Measurements from ENCODE around the gene LBR. TPM values are rescaled to one million over a fixed set of nuclear protein-coding genes. Genes with fewer than 3 reads are reported as not detected.

The LBR gene
- total and polyA plus RNA-seq, 2 experiments from 2014 or later: 50.6 to 91.3 TPM

GRCh38 chr1:225451340-225451739 lies 23.5 kb upstream of the LBR start:
- Histone ChIP-seq H4K20me1 (replicated peaks; ENCODE audit: insufficient read depth) (no peaks in the 10 kb centered on the region), H3K4me3 (no peak overlapping the region), H3K27me3 (ENCODE audit: insufficient read depth) (no peaks in the 10 kb centered on the region), H3K4me1 (ENCODE audit: insufficient read depth) (peaks cover 10% of the 10 kb centered on the region), H2AFZ (peak overlapping the region; percentile 81; the same call in 1 of the 2 replicates), H3K27ac (ENCODE audit: low read depth) (no peak overlapping the region), H3K4me2 (no peak overlapping the region), H3F3A (replicated peaks; ENCODE audit: low read depth) (no peaks in the 10 kb centered on the region), H3K9me2 (ENCODE audit: insufficient read depth) (no peaks in the 10 kb centered on the region), H3K36me3 (ENCODE audit: insufficient read depth) (no peaks in the 10 kb centered on the region), H3K79me2 (replicated peaks; ENCODE audit: insufficient read depth) (no peaks in the 10 kb centered on the region)
- DNase-seq (ENCODE audit: low spot score) (no peak), ATAC-seq (no peak)
- Mint-ChIP-seq H3K4me1 (peaks cover 17% of the 10 kb centered on the region), H3K27me3 (ENCODE audit: insufficient read depth, low read depth, poor library complexity) (peaks cover 5% of the 10 kb centered on the region), H3K9me3 (peaks cover 3% of the 10 kb centered on the region; the same call in 2 of the 3 replicates), H3K27ac (no peak overlapping the region), H3K4me3 (no peak overlapping the region), H3K36me3 (ENCODE audit: low read depth) (no peaks in the 10 kb centered on the region)
- no peak for TF ChIP-seq ZNF331 (CRISPR knock-in tag; IDR thresholded peaks at IDR 0.05; ENCODE audit: low read depth)
- no peak for TF ChIP-seq JUNB (IDR thresholded peaks at IDR 0.05; ENCODE audit: unreplicated experiment)
- no peak for TF ChIP-seq POLR2AphosphoS5 (IDR thresholded peaks at IDR 0.05; ENCODE audit: low read depth)
- no peak for TF ChIP-seq EZH2 (IDR thresholded peaks at IDR 0.05; ENCODE audit: low read depth, unreplicated experiment)
- no peak for TF ChIP-seq STAT1 (IDR thresholded peaks at IDR 0.05; ENCODE audit: unreplicated experiment)
- TF ChIP-seq, protein P1, sequence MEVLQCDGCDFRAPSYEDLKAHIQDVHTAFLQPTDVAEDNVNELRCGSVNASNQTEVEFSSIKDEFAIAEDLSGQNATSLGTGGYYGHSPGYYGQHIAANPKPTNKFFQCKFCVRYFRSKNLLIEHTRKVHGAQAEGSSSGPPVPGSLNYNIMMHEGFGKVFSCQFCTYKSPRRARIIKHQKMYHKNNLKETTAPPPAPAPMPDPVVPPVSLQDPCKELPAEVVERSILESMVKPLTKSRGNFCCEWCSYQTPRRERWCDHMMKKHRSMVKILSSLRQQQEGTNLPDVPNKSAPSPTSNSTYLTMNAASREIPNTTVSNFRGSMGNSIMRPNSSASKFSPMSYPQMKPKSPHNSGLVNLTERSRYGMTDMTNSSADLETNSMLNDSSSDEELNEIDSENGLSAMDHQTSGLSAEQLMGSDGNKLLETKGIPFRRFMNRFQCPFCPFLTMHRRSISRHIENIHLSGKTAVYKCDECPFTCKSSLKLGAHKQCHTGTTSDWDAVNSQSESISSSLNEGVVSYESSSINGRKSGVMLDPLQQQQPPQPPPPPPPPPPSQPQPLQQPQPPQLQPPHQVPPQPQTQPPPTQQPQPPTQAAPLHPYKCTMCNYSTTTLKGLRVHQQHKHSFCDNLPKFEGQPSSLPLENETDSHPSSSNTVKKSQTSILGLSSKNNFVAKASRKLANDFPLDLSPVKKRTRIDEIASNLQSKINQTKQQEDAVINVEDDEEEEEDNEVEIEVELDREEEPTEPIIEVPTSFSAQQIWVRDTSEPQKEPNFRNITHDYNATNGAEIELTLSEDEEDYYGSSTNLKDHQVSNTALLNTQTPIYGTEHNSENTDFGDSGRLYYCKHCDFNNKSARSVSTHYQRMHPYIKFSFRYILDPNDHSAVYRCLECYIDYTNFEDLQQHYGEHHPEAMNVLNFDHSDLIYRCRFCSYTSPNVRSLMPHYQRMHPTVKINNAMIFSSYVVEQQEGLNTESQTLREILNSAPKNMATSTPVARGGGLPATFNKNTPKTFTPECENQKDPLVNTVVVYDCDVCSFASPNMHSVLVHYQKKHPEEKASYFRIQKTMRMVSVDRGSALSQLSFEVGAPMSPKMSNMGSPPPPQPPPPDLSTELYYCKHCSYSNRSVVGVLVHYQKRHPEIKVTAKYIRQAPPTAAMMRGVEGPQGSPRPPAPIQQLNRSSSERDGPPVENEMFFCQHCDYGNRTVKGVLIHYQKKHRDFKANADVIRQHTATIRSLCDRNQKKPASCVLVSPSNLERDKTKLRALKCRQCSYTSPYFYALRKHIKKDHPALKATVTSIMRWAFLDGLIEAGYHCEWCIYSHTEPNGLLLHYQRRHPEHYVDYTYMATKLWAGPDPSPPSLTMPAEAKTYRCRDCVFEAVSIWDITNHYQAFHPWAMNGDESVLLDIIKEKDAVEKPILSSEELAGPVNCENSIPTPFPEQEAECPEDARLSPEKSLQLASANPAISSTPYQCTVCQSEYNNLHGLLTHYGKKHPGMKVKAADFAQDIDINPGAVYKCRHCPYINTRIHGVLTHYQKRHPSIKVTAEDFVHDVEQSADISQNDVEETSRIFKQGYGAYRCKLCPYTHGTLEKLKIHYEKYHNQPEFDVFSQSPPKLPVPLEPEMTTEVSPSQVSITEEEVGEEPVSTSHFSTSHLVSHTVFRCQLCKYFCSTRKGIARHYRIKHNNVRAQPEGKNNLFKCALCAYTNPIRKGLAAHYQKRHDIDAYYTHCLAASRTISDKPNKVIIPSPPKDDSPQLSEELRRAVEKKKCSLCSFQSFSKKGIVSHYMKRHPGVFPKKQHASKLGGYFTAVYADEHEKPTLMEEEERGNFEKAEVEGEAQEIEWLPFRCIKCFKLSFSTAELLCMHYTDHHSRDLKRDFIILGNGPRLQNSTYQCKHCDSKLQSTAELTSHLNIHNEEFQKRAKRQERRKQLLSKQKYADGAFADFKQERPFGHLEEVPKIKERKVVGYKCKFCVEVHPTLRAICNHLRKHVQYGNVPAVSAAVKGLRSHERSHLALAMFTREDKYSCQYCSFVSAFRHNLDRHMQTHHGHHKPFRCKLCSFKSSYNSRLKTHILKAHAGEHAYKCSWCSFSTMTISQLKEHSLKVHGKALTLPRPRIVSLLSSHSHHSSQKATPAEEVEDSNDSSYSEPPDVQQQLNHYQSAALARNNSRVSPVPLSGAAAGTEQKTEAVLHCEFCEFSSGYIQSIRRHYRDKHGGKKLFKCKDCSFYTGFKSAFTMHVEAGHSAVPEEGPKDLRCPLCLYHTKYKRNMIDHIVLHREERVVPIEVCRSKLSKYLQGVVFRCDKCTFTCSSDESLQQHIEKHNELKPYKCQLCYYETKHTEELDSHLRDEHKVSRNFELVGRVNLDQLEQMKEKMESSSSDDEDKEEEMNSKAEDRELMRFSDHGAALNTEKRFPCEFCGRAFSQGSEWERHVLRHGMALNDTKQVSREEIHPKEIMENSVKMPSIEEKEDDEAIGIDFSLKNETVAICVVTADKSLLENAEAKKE (CRISPR knock-in tag; IDR thresholded peaks at IDR 0.05): no peak
- TF ChIP-seq, protein P2, sequence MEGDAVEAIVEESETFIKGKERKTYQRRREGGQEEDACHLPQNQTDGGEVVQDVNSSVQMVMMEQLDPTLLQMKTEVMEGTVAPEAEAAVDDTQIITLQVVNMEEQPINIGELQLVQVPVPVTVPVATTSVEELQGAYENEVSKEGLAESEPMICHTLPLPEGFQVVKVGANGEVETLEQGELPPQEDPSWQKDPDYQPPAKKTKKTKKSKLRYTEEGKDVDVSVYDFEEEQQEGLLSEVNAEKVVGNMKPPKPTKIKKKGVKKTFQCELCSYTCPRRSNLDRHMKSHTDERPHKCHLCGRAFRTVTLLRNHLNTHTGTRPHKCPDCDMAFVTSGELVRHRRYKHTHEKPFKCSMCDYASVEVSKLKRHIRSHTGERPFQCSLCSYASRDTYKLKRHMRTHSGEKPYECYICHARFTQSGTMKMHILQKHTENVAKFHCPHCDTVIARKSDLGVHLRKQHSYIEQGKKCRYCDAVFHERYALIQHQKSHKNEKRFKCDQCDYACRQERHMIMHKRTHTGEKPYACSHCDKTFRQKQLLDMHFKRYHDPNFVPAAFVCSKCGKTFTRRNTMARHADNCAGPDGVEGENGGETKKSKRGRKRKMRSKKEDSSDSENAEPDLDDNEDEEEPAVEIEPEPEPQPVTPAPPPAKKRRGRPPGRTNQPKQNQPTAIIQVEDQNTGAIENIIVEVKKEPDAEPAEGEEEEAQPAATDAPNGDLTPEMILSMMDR (conservative IDR thresholded peaks at IDR 0.05; ENCODE audit: low read depth in 2 of 2): no peak
- TF ChIP-seq ETS1 (IDR thresholded peaks at IDR 0.05): no peak
- TF ChIP-seq, protein P3, sequence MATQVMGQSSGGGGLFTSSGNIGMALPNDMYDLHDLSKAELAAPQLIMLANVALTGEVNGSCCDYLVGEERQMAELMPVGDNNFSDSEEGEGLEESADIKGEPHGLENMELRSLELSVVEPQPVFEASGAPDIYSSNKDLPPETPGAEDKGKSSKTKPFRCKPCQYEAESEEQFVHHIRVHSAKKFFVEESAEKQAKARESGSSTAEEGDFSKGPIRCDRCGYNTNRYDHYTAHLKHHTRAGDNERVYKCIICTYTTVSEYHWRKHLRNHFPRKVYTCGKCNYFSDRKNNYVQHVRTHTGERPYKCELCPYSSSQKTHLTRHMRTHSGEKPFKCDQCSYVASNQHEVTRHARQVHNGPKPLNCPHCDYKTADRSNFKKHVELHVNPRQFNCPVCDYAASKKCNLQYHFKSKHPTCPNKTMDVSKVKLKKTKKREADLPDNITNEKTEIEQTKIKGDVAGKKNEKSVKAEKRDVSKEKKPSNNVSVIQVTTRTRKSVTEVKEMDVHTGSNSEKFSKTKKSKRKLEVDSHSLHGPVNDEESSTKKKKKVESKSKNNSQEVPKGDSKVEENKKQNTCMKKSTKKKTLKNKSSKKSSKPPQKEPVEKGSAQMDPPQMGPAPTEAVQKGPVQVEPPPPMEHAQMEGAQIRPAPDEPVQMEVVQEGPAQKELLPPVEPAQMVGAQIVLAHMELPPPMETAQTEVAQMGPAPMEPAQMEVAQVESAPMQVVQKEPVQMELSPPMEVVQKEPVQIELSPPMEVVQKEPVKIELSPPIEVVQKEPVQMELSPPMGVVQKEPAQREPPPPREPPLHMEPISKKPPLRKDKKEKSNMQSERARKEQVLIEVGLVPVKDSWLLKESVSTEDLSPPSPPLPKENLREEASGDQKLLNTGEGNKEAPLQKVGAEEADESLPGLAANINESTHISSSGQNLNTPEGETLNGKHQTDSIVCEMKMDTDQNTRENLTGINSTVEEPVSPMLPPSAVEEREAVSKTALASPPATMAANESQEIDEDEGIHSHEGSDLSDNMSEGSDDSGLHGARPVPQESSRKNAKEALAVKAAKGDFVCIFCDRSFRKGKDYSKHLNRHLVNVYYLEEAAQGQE (IDR thresholded peaks at IDR 0.05; ENCODE audit: unreplicated experiment): no peak
- TF ChIP-seq ZNF114 (CRISPR knock-in tag; IDR thresholded peaks at IDR 0.05): no peak
- no peak for TF ChIP-seq NANOG (IDR thresholded peaks at IDR 0.05; ENCODE audit: borderline replicate concordance)
- TF ChIP-seq EZH2phosphoT487 (IDR thresholded peaks at IDR 0.05; ENCODE audit: unreplicated experiment): no peak

All from GM23338 (cell line).